ENCODE results near the gene ODAD3.

- TF ChIP-seq POLR2A (IDR thresholded peaks at IDR 0.05) (no peak), CTCF (IDR thresholded peaks at IDR 0.05) (no peak)
Observed at GRCh38 chr19:11383706-11384048, 51.2 kb downstream of the ODAD3 start.
